SK-MEL-5 (cell line): Measurements from ENCODE around the gene ZNF423. TPM values are rescaled to one million over a fixed set of nuclear protein-coding genes. Genes with fewer than 3 reads are reported as not detected.
"Not testable (repeated sequence)": the region's sequence is repeated elsewhere in the genome, so short reads cannot be mapped to it uniquely, and the experiment has no call there.

Experiments
- DNase-seq: peaks from one replicate; pipeline ENCODE4 v3.0.0-alpha.2; 2016; ENCODE audit warnings: low read depth, low spot score
- in situ Hi-C: cut with HindIII; loops from 2 replicates; pipeline ENCODE4 v1.10.0; 2016; ENCODE audit warnings: low sequenced_read_pairs, high pct_unique_total_duplicates, low pct_unique_long_range_greater_than_20kb
- total RNA-seq: library from RNA; depleted of rRNA; stranded (reverse); fragments of >200 nt; shearing (Covaris generic); gene quantifications from 2 replicates; pipeline ENCODE4 v1.2.3, GENCODE V29; 2014

Gene ZNF423
- total RNA-seq, 1 experiment from 2014 or later, result not detected

- DNase-seq, result no peak
- in situ Hi-C loops, result no loop called here
Measured at GRCh38 chr16:49875806-49876715, 20.1 kb upstream of the ZNF423 start.

GRCh38 chr16:49874613-49875237 lies 18.8 kb upstream of the ZNF423 start:
- no peak for DNase-seq
- in situ Hi-C loops, result no loop called here

- in situ Hi-C loops, DNase-seq: not testable (repeated sequence)
Measured at GRCh38 chr16:49871824-49872223, 15.9 kb upstream of the ZNF423 start.

- no peak for DNase-seq
- in situ Hi-C loops, result no loop called here
Measured at GRCh38 chr16:49869731-49870130, 13.8 kb upstream of the ZNF423 start.

- in situ Hi-C loops, result no loop called here
Measured at GRCh38 chr16:49867796-49868668, 12.1 kb upstream of the ZNF423 start.

GRCh38 chr16:49867234-49867633 lies 11.3 kb upstream of the ZNF423 start:
- in situ Hi-C loops, result no loop called here
- no peak for DNase-seq

More at GRCh38 chr16:49867796-49868668, 12.1 kb upstream of the ZNF423 start:
- DNase-seq, result no peak

- in situ Hi-C loops, result no loop called here
Measured at GRCh38 chr16:49866595-49867071, 10.7 kb upstream of the ZNF423 start.

GRCh38 chr16:49862694-49863093 lies 6.8 kb upstream of the ZNF423 start:
- DNase-seq, result no peak
- in situ Hi-C loops, result no loop called here

More at GRCh38 chr16:49866595-49867071, 10.7 kb upstream of the ZNF423 start:
- no peak for DNase-seq

GRCh38 chr16:49861299-49861698 lies 5.4 kb upstream of the ZNF423 start:
- no peak for DNase-seq
- in situ Hi-C loops, result no loop called here

GRCh38 chr16:49860593-49860992 lies 4.7 kb upstream of the ZNF423 start:
- in situ Hi-C loops, result no loop called here
- no peak for DNase-seq

GRCh38 chr16:49859125-49859811 lies 3.4 kb upstream of the ZNF423 start:
- DNase-seq, result no peak
- in situ Hi-C loops, result no loop called here

- DNase-seq, result no peak
- in situ Hi-C loops, result no loop called here
Measured at GRCh38 chr16:49858200-49859124, 2.5 kb upstream of the ZNF423 start.

- in situ Hi-C loops, result no loop called here
- DNase-seq, result peak; percentile 62
Measured at GRCh38 chr16:49857423-49858181, 1.7 kb upstream of the ZNF423 start.

GRCh38 chr16:49856672-49857330 lies 889 bp upstream of the ZNF423 start:
- in situ Hi-C loops, result no loop called here
- DNase-seq, result peak; percentile 50

- in situ Hi-C loops, result no loop called here
- DNase-seq, result peak; percentile 50
Measured at GRCh38 chr16:49855280-49855821, 561 bp downstream of the ZNF423 start.
